OCI-LY1 (cell line): ENCODE data around the gene NCAPG2.

Experiments
- EZH2 ChIP-seq: fragments of 200-600 bp; sonication (generic), shearing (Covaris generic); IDR thresholded peaks from 2 replicates; pipeline ENCODE4 v1.8.0; 2017; ENCODE audit warnings: borderline replicate concordance, mixed run types, mild to moderate bottlenecking, antibody characterized with exemption, low read length, moderate library complexity, mixed read lengths
- TF ChIP-seq, protein P1 (sequence below): fragments of 200-600 bp; sonication (generic), shearing (Covaris generic); IDR thresholded peaks from 2 replicates; pipeline ENCODE4 v1.5.1; 2017; ENCODE audit warnings: mild to moderate bottlenecking, antibody characterized with exemption, low read length, moderate library complexity, mixed read lengths

DNA sequence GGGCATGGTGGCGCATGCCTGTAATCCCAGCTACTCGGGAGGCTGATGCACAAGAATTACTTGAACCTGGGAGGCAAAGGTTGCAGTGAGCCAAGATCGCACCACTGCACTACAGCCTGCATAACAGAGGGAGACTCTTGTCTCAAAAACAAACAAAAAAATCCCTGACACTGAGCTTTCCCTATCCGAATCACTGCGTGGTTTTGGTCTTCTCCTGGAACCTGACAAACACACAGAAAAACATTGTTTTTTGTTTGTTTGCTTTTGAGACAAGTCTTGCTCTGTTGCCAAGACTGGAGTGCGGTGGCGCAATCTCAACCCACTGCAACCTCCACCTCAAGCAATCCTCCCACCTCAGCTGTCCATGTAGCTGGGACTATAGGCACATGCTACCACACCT lies 66.6 kb downstream of the NCAPG2 start:
- TF ChIP-seq, protein P1, sequence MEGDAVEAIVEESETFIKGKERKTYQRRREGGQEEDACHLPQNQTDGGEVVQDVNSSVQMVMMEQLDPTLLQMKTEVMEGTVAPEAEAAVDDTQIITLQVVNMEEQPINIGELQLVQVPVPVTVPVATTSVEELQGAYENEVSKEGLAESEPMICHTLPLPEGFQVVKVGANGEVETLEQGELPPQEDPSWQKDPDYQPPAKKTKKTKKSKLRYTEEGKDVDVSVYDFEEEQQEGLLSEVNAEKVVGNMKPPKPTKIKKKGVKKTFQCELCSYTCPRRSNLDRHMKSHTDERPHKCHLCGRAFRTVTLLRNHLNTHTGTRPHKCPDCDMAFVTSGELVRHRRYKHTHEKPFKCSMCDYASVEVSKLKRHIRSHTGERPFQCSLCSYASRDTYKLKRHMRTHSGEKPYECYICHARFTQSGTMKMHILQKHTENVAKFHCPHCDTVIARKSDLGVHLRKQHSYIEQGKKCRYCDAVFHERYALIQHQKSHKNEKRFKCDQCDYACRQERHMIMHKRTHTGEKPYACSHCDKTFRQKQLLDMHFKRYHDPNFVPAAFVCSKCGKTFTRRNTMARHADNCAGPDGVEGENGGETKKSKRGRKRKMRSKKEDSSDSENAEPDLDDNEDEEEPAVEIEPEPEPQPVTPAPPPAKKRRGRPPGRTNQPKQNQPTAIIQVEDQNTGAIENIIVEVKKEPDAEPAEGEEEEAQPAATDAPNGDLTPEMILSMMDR: no peak
- TF ChIP-seq EZH2: no peak
